ENCODE measurements around the gene FBN1.

- TF ChIP-seq CTCF (IDR thresholded peaks at IDR 0.05; ENCODE audit: low read depth, low read length) (no peak), EZH2phosphoT487 (IDR thresholded peaks at IDR 0.05; ENCODE audit: low read depth) (no peak)
These were observed 260.9 kb downstream of the FBN1 start for GRCh38 chr15:48384616-48385015.
